HCT116 (cell line): ENCODE results near the gene ZNF423.

Experiments used
- ATF3 ChIP-seq: IDR thresholded peaks from 2 replicates; pipeline ENCODE4 v1.6.1; 2012
- CTCF ChIP-seq, 3 experiments: fragments of 200-600 bp in 1 of 3; sonication (generic) in 1 of 3; IDR thresholded peaks in 2 of 3; conservative IDR thresholded peaks in 1 of 3; 2 replicates each; pipeline ENCODE4 v1.5.1; 2012 to 2017; ENCODE audit warnings: low read depth in 2 of 3, low read length in 2 of 3, antibody characterized with exemption in 1 of 3, borderline replicate concordance in 1 of 3, control low read depth in 1 of 3, mild to moderate bottlenecking in 1 of 3, mixed read lengths in 1 of 3, mixed run types in 1 of 3, moderate library complexity in 1 of 3; ENCODE audit not compliant: insufficient read depth in 1 of 3
- EGR1 ChIP-seq: IDR thresholded peaks from 2 replicates; pipeline ENCODE4 v1.6.1; 2012; ENCODE audit warnings: low read depth
- EZH2 ChIP-seq: fragments of 200-600 bp; sonication (generic); IDR thresholded peaks from 2 replicates; pipeline ENCODE4 v1.6.1; 2017; ENCODE audit warnings: antibody characterized with exemption, mixed run types
- MAX ChIP-seq: IDR thresholded peaks from 2 replicates; pipeline ENCODE4 v1.6.1; 2012
- POLR2A ChIP-seq: IDR thresholded peaks from 2 replicates; pipeline ENCODE4 v1.7.0; 2011; ENCODE audit warnings: borderline replicate concordance; ENCODE audit not compliant: insufficient read depth, insufficient read length; ENCODE audit errors: extremely low read depth
- POLR2AphosphoS5 ChIP-seq: IDR thresholded peaks from 2 replicates; pipeline ENCODE4 v1.6.1; 2011; ENCODE audit warnings: mild to moderate bottlenecking, low read depth, low read length, moderate library complexity
- TCF7L2 ChIP-seq: IDR thresholded peaks from 2 replicates; pipeline ENCODE4 v1.7.0; 2011; ENCODE audit warnings: borderline replicate concordance, inconsistent platforms; ENCODE audit not compliant: insufficient read depth, insufficient read length; ENCODE audit errors: extremely low read depth
- YY1 ChIP-seq: IDR thresholded peaks from 2 replicates; pipeline ENCODE4 v1.6.1; 2011; ENCODE audit warnings: low read length, low read depth, moderate library complexity, mild to moderate bottlenecking; ENCODE audit not compliant: insufficient replicate concordance; ENCODE audit errors: extremely low read depth
- ZBTB33 ChIP-seq: IDR thresholded peaks from 2 replicates; pipeline ENCODE4 v1.6.1; 2011; ENCODE audit warnings: mild to moderate bottlenecking, low read length, moderate library complexity; ENCODE audit not compliant: insufficient replicate concordance; ENCODE audit errors: extremely low read depth

GRCh38 chr16:49619811-49620157 is 236.1 kb downstream of the ZNF423 start:
- TF ChIP-seq YY1: no peak
- no peak for TF ChIP-seq POLR2A
- TF ChIP-seq TCF7L2: no peak
- no peak for TF ChIP-seq CTCF (IDR thresholded peaks at IDR 0.05 in 2 of 3, conservative IDR thresholded peaks at IDR 0.05 in 1 of 3; ENCODE audit: borderline replicate concordance in 1 of 3, insufficient read depth in 1 of 3, low read depth in 2 of 3, low read length in 2 of 3)
- TF ChIP-seq POLR2AphosphoS5: no peak
- no peak for TF ChIP-seq ATF3
- TF ChIP-seq EZH2: no peak
- no peak for TF ChIP-seq MAX
- no peak for TF ChIP-seq ZBTB33
- no peak for TF ChIP-seq EGR1
